ENCODE results near the gene LCP2.

LCP2 gene

GRCh38 chr5:170206216-170206615 is 91.4 kb downstream of the LCP2 start:
- DNase-seq, result no peak

- DNase-seq, result no peak
Measured at GRCh38 chr5:170204202-170204601, 93.4 kb downstream of the LCP2 start.

DNA sequence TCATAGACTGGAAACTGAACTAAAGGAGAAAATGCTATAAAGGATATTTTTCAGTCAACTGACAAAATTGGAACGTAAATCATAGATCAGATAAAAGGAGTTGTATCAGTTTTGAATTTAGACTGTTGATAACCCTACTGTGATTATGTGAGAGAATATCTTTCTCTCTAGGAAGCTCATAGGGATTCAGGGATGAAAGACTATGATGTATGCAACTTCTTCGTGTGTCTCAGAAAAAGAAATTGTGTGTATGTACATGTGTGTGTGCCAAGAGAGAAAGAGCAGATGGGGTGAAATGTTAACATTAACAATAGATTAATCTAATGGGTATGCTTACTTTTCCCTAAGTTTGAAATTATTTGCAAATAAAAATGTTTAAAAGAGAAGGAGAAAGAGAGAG is 95.5 kb downstream of the LCP2 start:
- DNase-seq, result no peak

DNA sequence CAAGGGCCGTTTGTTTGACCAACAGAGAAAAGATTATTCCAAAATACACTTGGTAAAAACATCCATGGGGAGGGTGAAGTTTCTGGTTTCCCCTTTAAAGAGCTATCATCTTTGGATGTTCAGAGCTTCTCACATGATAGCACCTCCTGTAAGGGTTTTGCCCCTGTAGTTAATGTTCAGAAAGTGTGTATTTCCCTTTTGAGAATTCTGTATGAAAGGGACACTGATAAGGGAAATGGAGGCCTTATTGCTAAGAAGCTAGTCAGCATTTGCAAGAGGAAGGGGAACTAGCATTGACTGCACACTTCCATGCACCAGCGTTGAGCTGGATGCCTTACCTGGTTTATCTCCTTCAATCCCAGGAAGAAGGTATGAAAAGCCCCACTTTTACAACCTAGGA is 96.3 kb downstream of the LCP2 start:
- DNase-seq, result no peak

GRCh38 chr5:170200876-170201275 is 96.7 kb downstream of the LCP2 start:
- no peak for DNase-seq
